ENCODE measurements around the gene IMMP2L. TPM values are rescaled to one million over a fixed set of nuclear protein-coding genes. Genes with fewer than 3 reads are reported as not detected.

Gene IMMP2L
- total RNA-seq, 1 donor from 2014 or later = 29.7 TPM

- no peak for DNase-seq (ENCODE audit: low spot score, unreplicated experiment)
- H3K36me3 Mint-ChIP-seq (ENCODE audit: insufficient read depth) = no peaks in the 10 kb centered on the region
- H3K27me3 Mint-ChIP-seq = no peaks in the 10 kb centered on the region
- no peaks in the 10 kb centered on the region for H3K9me3 Mint-ChIP-seq (ENCODE audit: low read depth)
- H3K27ac Mint-ChIP-seq = no peak overlapping the region
- TF ChIP-seq CTCF (IDR thresholded peaks at IDR 0.05; ENCODE audit: unreplicated experiment) = no peak
- H3K4me3 Mint-ChIP-seq (ENCODE audit: low read depth) = no peak overlapping the region
- peaks cover 1% of the 10 kb centered on the region for H3K4me1 Mint-ChIP-seq (ENCODE audit: low read depth)
Observed at GRCh38 chr7:111006691-111007090, 555.6 kb downstream of the IMMP2L start.

- no peaks in the 10 kb centered on the region for H3K27me3 Mint-ChIP-seq
- H3K9me3 Mint-ChIP-seq (ENCODE audit: low read depth) = no peaks in the 10 kb centered on the region
- no peak for TF ChIP-seq CTCF (IDR thresholded peaks at IDR 0.05; ENCODE audit: unreplicated experiment)
- no peak overlapping the region for H3K4me3 Mint-ChIP-seq (ENCODE audit: low read depth)
- H3K36me3 Mint-ChIP-seq (ENCODE audit: insufficient read depth) = no peaks in the 10 kb centered on the region
- H3K4me1 Mint-ChIP-seq (ENCODE audit: low read depth) = peaks cover 1% of the 10 kb centered on the region
- no peak overlapping the region for H3K27ac Mint-ChIP-seq
- no peak for DNase-seq (ENCODE audit: low spot score, unreplicated experiment)
Observed at GRCh38 chr7:111006040-111006439, 556.3 kb downstream of the IMMP2L start.

- H3K4me3 Mint-ChIP-seq (ENCODE audit: low read depth) = no peak overlapping the region
- H3K36me3 Mint-ChIP-seq (ENCODE audit: insufficient read depth) = no peaks in the 10 kb centered on the region
Observed at GRCh38 chr7:111005445-111005844, 556.8 kb downstream of the IMMP2L start.

GRCh38 chr7:111004310-111004901 is 557.9 kb downstream of the IMMP2L start:
- H3K27me3 Mint-ChIP-seq = no peaks in the 10 kb centered on the region
- DNase-seq (ENCODE audit: low spot score, unreplicated experiment) = no peak
- no peaks in the 10 kb centered on the region for H3K36me3 Mint-ChIP-seq (ENCODE audit: insufficient read depth)
- H3K9me3 Mint-ChIP-seq (ENCODE audit: low read depth) = peaks cover 3% of the 10 kb centered on the region
- H3K27ac Mint-ChIP-seq = no peak overlapping the region
- H3K4me3 Mint-ChIP-seq (ENCODE audit: low read depth) = no peak overlapping the region
- TF ChIP-seq CTCF (IDR thresholded peaks at IDR 0.05; ENCODE audit: unreplicated experiment) = no peak
- no peaks in the 10 kb centered on the region for H3K4me1 Mint-ChIP-seq (ENCODE audit: low read depth)

More at GRCh38 chr7:111005445-111005844, 556.8 kb downstream of the IMMP2L start:
- Mint-ChIP-seq H3K27ac (no peak overlapping the region), H3K4me1 (ENCODE audit: low read depth) (peaks cover 1% of the 10 kb centered on the region), H3K9me3 (ENCODE audit: low read depth) (no peaks in the 10 kb centered on the region), H3K27me3 (no peaks in the 10 kb centered on the region)
- TF ChIP-seq CTCF (IDR thresholded peaks at IDR 0.05; ENCODE audit: unreplicated experiment) = no peak
- DNase-seq (ENCODE audit: low spot score, unreplicated experiment) = no peak

GRCh38 chr7:111003883-111004282 is 558.4 kb downstream of the IMMP2L start:
- no peak for DNase-seq (ENCODE audit: low spot score, unreplicated experiment)
- Mint-ChIP-seq H3K4me3 (ENCODE audit: low read depth) (no peak overlapping the region), H3K27me3 (no peaks in the 10 kb centered on the region), H3K4me1 (ENCODE audit: low read depth) (no peaks in the 10 kb centered on the region), H3K36me3 (ENCODE audit: insufficient read depth) (no peaks in the 10 kb centered on the region), H3K27ac (no peak overlapping the region), H3K9me3 (ENCODE audit: low read depth) (peaks cover 5% of the 10 kb centered on the region)
- TF ChIP-seq CTCF (IDR thresholded peaks at IDR 0.05; ENCODE audit: unreplicated experiment) = no peak

All from progenitor cell of endocrine pancreas (in vitro differentiated cells).